Tibial nerve (tissue), 4 donors: ENCODE data around the gene GRIK5. TPM values are rescaled to one million over a fixed set of nuclear protein-coding genes. Genes with fewer than 3 reads are reported as not detected.

ENCODE experiments used
- DNase-seq, 2 donors: peaks; one replicate each; pipeline ENCODE4 v3.0.0-alpha.2; 2019; ENCODE audit warnings: low spot score in 2 of 2
- H3K27ac ChIP-seq, 4 donors: fragments of 200-600 bp; sonication (generic) in 3 of 4; one replicate each; pipeline ENCODE4 v1.5.1; 2017 to 2019; ENCODE audit warnings: mild to moderate bottlenecking in 1 of 4
- H3K27me3 ChIP-seq, 2 donors: fragments of 200-600 bp; sonication (generic) in 1 of 2; one replicate each; pipeline versions ENCODE4 v1.5.1 to v1.6.0; 2017 to 2019
- H3K36me3 ChIP-seq, 3 donors: fragments of 200-600 bp; sonication (generic); one replicate each; pipeline ENCODE4 v1.5.1; 2018 to 2019
- H3K4me1 ChIP-seq, 4 donors: fragments of 200-600 bp; sonication (generic) in 3 of 4; one replicate each; pipeline ENCODE4 v1.5.1; 2017 to 2019
- H3K4me3 ChIP-seq, 4 donors: fragments of 200-600 bp; sonication (generic) in 3 of 4; one replicate each; pipeline ENCODE4 v1.5.1; 2017 to 2019; ENCODE audit warnings: mild to moderate bottlenecking in 1 of 4, moderate library complexity in 1 of 4
- H3K9me3 ChIP-seq, 4 donors: fragments of 200-600 bp; sonication (generic) in 3 of 4; one replicate each; pipeline ENCODE4 v1.5.1; 2017 to 2019
- EP300 ChIP-seq, 2 donors: sonication (generic); formaldehyde crosslinking; IDR thresholded peaks; one replicate each; pipeline ENCODE4 v1.6.1; 2017; ENCODE audit warnings: antibody characterized with exemption in 2 of 2, mild to moderate bottlenecking in 1 of 2
- POLR2A ChIP-seq, 2 donors: fragments of 450-650 bp; IDR thresholded peaks; one replicate each; pipeline ENCODE4 v1.6.1; 2017; ENCODE audit warnings: antibody characterized with exemption in 2 of 2, mild to moderate bottlenecking in 2 of 2, moderate library complexity in 2 of 2
- WGBS, 2 donors: methylation state at CpG; one replicate each; pipeline ENCODE4 v1.1.5; 2018; 5-methylcytosine and 5-hydroxymethylcytosine counted together
- total RNA-seq, 4 donors: library from RNA; depleted of rRNA; stranded (reverse); fragments of >200 nt; gene quantifications; one replicate each; pipeline ENCODE4 v1.1.0, GENCODE V29; 2016
- TF ChIP-seq, protein P1 (sequence below), 5 experiments: fragments of 200-600 bp in 3 of 5; fragments of 450-650 bp in 2 of 5; sonication (generic) in 3 of 5; IDR thresholded peaks; one replicate each; pipeline ENCODE4 v1.5.1; 2016 to 2019; ENCODE audit warnings: antibody characterized with exemption in 5 of 5, mild to moderate bottlenecking in 3 of 5, moderate library complexity in 2 of 5

GRIK5 gene
- total RNA-seq, 4 donors from 2014 or later, result 2.4 to 12.0 (median 3.2) TPM

DNA sequence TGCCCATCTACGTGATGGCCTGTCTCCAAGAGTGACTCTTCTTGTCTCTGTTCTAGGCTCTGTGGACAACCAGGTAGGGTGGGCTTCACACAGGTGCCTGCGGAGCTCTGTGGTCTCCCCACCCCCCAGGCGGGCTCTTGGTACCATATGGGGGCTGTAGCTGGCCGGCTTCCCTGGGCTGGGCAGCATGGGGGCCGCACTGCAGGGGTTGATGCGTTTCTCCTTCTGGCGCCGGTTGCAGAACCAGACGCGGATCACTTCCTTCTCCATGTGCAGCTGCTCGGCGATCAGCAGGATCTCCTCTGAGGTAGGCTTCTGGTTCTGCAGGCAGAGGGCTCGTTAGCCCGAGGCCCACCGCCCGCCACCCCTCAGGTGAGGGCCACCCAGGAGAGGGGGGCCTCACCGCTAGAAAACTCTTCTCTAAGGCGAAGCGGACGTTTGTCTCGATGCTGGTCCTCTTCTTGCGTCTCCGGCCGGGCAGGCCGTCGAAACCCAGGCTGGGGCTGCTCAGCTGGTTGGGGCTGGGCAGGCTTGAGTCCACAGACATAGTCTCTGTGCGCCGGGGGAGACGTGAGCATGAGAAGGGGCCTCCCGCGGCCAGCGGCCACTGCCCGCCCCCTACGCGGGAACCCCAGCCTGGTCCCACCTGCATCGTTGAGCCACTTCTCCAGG is 25.3 kb upstream of the GRIK5 start:
- Histone ChIP-seq H3K4me3 (no peak overlapping the region), H3K27ac (no peak overlapping the region)
- 77 to 80% methylated on average over 20 to 32 of the region's 36 CpGs for WGBS, 2 donors

DNA sequence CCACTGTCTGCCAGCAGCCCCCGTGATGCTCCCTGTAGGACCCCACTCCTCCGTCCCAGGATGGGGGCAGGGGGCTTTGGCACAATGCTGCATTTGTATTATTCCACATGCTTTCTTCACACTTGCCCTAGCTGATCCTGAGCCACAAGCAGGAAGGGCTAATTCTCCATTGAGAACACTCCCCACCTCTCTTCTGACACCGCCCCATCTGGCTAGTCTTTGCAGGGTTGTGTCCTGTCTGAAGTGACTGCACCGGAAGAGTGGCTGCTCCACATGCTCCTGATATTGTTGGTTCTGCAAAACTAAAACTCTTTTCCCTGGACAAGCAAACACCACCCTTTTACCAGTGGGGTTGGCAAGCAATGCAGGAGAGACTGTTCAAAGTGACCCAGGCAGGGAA is 23.9 kb upstream of the GRIK5 start:
- H3K27ac ChIP-seq, result no peak overlapping the region
- DNase-seq, result no peak
- no peaks in the 10 kb centered on the region for H3K36me3 ChIP-seq
- H3K27me3 ChIP-seq, result peaks cover 0 to 25% of the 10 kb centered on the region in 2 donors
- TF ChIP-seq EP300 (IDR thresholded peaks at IDR 0.05) (no peak), POLR2A (IDR thresholded peaks at IDR 0.05) (no peak)
- TF ChIP-seq, protein P1, sequence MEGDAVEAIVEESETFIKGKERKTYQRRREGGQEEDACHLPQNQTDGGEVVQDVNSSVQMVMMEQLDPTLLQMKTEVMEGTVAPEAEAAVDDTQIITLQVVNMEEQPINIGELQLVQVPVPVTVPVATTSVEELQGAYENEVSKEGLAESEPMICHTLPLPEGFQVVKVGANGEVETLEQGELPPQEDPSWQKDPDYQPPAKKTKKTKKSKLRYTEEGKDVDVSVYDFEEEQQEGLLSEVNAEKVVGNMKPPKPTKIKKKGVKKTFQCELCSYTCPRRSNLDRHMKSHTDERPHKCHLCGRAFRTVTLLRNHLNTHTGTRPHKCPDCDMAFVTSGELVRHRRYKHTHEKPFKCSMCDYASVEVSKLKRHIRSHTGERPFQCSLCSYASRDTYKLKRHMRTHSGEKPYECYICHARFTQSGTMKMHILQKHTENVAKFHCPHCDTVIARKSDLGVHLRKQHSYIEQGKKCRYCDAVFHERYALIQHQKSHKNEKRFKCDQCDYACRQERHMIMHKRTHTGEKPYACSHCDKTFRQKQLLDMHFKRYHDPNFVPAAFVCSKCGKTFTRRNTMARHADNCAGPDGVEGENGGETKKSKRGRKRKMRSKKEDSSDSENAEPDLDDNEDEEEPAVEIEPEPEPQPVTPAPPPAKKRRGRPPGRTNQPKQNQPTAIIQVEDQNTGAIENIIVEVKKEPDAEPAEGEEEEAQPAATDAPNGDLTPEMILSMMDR (IDR thresholded peaks at IDR 0.05), result no peak
- 23 to 24% methylated on average over 4 of the region's 4 CpGs for WGBS, 2 donors
- H3K9me3 ChIP-seq, result no peaks in the 10 kb centered on the region
- peaks cover 0 to 22% (median under 1%) of the 10 kb centered on the region in 4 donors for H3K4me1 ChIP-seq
- no peak overlapping the region for H3K4me3 ChIP-seq

More for the DNA sequence above, 25.3 kb upstream of the GRIK5 start:
- no peak for DNase-seq
- no peak for TF ChIP-seq EP300 (IDR thresholded peaks at IDR 0.05)
- TF ChIP-seq, protein P1 (IDR thresholded peaks at IDR 0.05), result no peak
- TF ChIP-seq POLR2A (IDR thresholded peaks at IDR 0.05), result no peak
- Histone ChIP-seq H3K9me3 (no peaks in the 10 kb centered on the region), H3K4me1 (peaks cover 0 to 16% (median 0%) of the 10 kb centered on the region in 4 donors), H3K36me3 (no peaks in the 10 kb centered on the region), H3K27me3 (peaks cover 0 to 25% of the 10 kb centered on the region in 2 donors)

DNA sequence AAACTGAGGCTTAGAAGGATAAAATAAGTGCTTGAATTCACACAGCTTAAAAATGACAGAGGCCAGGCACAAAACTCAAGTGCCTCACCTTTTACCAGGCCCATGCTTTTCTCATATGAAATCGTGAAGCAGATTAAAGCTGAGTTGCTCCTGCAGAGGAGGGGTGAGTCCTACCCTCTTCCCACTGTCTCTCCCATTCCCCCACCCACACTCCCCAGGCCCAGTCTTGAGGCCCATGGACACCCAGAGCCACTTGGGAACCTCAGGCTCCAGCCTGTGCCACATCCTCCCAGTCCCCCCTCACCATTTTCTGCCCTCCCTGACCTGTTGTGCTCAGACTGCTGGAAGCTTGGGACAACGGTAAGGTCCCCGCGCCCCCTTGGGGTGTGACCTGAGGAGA is 23.5 kb upstream of the GRIK5 start:
- whole genome bisulfite sequencing, 2 donors, result 23 to 39% methylated on average over 4 of the region's 4 CpGs
- Histone ChIP-seq H3K36me3 (no peaks in the 10 kb centered on the region), H3K4me3 (no peak overlapping the region), H3K4me1 (peaks cover 0 to 26% (median 2%) of the 10 kb centered on the region in 4 donors), H3K27ac (no peak overlapping the region), H3K9me3 (no peaks in the 10 kb centered on the region), H3K27me3 (peaks cover 0 to 25% of the 10 kb centered on the region in 2 donors)
- no peak for DNase-seq
- TF ChIP-seq POLR2A (IDR thresholded peaks at IDR 0.05) (no peak), EP300 (IDR thresholded peaks at IDR 0.05) (no peak)
- TF ChIP-seq, protein P1 (IDR thresholded peaks at IDR 0.05), result no peak

DNA sequence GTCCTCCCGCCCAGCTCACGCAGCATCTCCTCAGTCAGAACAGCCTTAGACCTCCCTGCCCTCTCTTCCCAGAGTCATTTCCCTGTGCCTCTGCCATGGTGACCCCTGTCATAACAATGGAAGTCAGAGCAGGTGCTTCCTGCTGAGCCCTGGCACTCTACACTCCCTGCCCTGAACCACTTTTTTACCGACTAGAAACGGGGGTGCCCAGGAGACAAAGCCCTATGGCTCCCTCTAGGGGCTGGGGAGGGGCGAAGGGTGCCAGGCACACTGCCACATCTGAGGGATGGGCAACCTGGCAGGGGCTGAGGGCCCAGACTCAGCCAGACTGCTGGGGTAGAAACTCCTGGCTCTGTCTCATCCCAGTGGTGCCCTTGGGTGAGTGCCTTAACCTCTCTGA is 22.3 kb upstream of the GRIK5 start:
- peaks cover 0 to 22% of the 10 kb centered on the region in 2 donors for H3K27me3 ChIP-seq
- DNase-seq, result no peak
- no peak overlapping the region for H3K4me3 ChIP-seq
- no peaks in the 10 kb centered on the region for H3K9me3 ChIP-seq
- WGBS, 2 donors, result 36 to 49% methylated on average over 5 of the region's 5 CpGs
- no peaks in the 10 kb centered on the region for H3K36me3 ChIP-seq
- TF ChIP-seq EP300 (IDR thresholded peaks at IDR 0.05), result peak in 1 of 2 donors; percentile 55
- TF ChIP-seq POLR2A (IDR thresholded peaks at IDR 0.05), result no peak
- TF ChIP-seq, protein P1 (IDR thresholded peaks at IDR 0.05), result peak in 2 of 5 experiments; percentile 11 to 25
- peak overlapping the region in 1 of 4 donors; percentile 8 for H3K27ac ChIP-seq
- peaks cover 0 to 30% (median 2%) of the 10 kb centered on the region in 4 donors for H3K4me1 ChIP-seq

DNA sequence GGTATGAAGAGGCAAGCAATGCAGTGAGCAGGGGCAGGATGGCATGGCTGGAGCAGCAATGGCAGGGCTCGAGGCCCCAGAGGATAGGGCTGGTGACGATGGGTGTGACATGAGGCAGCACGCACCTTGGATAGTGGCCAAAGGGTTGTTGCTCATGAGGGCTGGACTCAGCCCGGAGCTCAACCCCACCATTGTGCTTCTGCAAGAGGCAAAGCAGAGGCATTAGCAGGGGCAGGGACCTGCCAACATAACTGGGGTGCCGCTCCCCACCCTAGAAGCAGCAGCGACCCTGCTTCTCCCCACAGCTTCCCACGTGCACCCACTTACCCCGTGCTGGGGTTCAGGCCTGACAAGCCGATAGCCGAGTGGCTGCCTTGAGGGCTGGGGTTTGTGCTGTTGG is 21.7 kb upstream of the GRIK5 start:
- Histone ChIP-seq H3K9me3 (no peaks in the 10 kb centered on the region), H3K36me3 (no peaks in the 10 kb centered on the region), H3K4me3 (no peak overlapping the region), H3K4me1 (peaks cover 0 to 30% (median 2%) of the 10 kb centered on the region in 4 donors), H3K27me3 (peaks cover 0 to 16% of the 10 kb centered on the region in 2 donors), H3K27ac (peak overlapping the region in 1 of 4 donors; percentile 8)
- no peak for TF ChIP-seq EP300 (IDR thresholded peaks at IDR 0.05)
- TF ChIP-seq POLR2A (IDR thresholded peaks at IDR 0.05), result no peak
- TF ChIP-seq, protein P1 (IDR thresholded peaks at IDR 0.05), result no peak
- 52 to 54% methylated on average over 6 to 10 of the region's 10 CpGs for WGBS, 2 donors
- no peak for DNase-seq
